OCI-LY7 (cell line): ENCODE results near the gene LRRK1. TPM values are rescaled to one million over a fixed set of nuclear protein-coding genes. Genes with fewer than 3 reads are reported as not detected.

ENCODE experiments used
- BruUV-seq: library from RNA; stranded (reverse); fragments of 400-500 nt; replicated peaks from 2 replicates; lab custom pipeline; 2021; lab: Mats Ljungman, UMichigan
- CTCF ChIA-PET: fragments of 300-600 bp; sonication (Branson Sonifier 250); formaldehyde crosslinking; loops from one replicate; lab custom pipeline; 2022; ENCODE audit warnings: antibody characterized with exemption; ENCODE audit not compliant: unreplicated experiment; lab: Charles Lee
- POLR2A ChIA-PET: fragments of 300-600 bp; sonication (Branson Sonifier 250); formaldehyde crosslinking; loops from one replicate; lab custom pipeline; 2022; ENCODE audit warnings: antibody characterized with exemption; lab: Charles Lee
- DNase-seq: peaks from one replicate; pipeline ENCODE4 v3.0.0-alpha.2; 2015; ENCODE audit warnings: low spot score
- H2AFZ ChIP-seq: fragments of 200-600 bp; sonication (generic), shearing (Covaris generic); 2 replicates; pipeline ENCODE4 v1.6.1; 2014; ENCODE audit warnings: mild to moderate bottlenecking, antibody characterized with exemption, low read length, moderate library complexity
- H3K27ac ChIP-seq: fragments of 200-600 bp; sonication (generic); 2 replicates; pipeline ENCODE4 v1.5.1; 2014; ENCODE audit warnings: mixed run types, low read depth, mild to moderate bottlenecking, moderate library complexity, low read length, inconsistent platforms; ENCODE audit not compliant: poor library complexity, severe bottlenecking
- H3K36me3 ChIP-seq: fragments of 200-600 bp; sonication (generic); 2 replicates; pipeline ENCODE4 v1.6.1; 2014; ENCODE audit warnings: mild to moderate bottlenecking, antibody characterized with exemption, low read length, moderate library complexity, mixed read lengths; ENCODE audit not compliant: insufficient read depth
- H3K4me1 ChIP-seq: fragments of 200-600 bp; sonication (generic); 2 replicates; pipeline ENCODE4 v1.5.1; 2014; ENCODE audit warnings: mild to moderate bottlenecking, low read length; ENCODE audit not compliant: insufficient read depth, poor library complexity, severe bottlenecking
- H3K4me2 ChIP-seq: fragments of 200-600 bp; sonication (generic); 2 replicates; pipeline ENCODE4 v1.6.1; 2014; ENCODE audit warnings: mild to moderate bottlenecking, low read length
- H3K4me3 ChIP-seq: fragments of 200-600 bp; sonication (generic); 2 replicates; pipeline ENCODE4 v1.5.1; 2014; ENCODE audit warnings: mild to moderate bottlenecking, low read depth, low read length; ENCODE audit not compliant: poor library complexity, severe bottlenecking
- H3K79me2 ChIP-seq: fragments of 200-600 bp; sonication (generic); 2 replicates; pipeline ENCODE4 v1.6.1; 2016; ENCODE audit warnings: low read depth, mild to moderate bottlenecking, low read length, moderate library complexity, mixed read lengths; ENCODE audit not compliant: insufficient read depth
- H3K9me2 ChIP-seq: fragments of 200-600 bp; sonication (generic); 2 replicates; pipeline ENCODE4 v1.6.1; 2016; ENCODE audit warnings: mild to moderate bottlenecking, low read length, mixed read lengths; ENCODE audit not compliant: insufficient read depth
- H3K9me3 ChIP-seq: fragments of 200-600 bp; sonication (generic); 2 replicates; pipeline ENCODE4 v1.6.1; 2014; ENCODE audit warnings: mild to moderate bottlenecking, mixed run types, low read length, mixed read lengths
- H4K20me1 ChIP-seq: fragments of 200-600 bp; sonication (generic); 2 replicates; pipeline ENCODE4 v1.6.1; 2014; ENCODE audit warnings: mild to moderate bottlenecking, antibody characterized with exemption, low read length, moderate library complexity, mixed read lengths; ENCODE audit not compliant: insufficient read depth
- CTCF ChIP-seq: fragments of 200-600 bp; sonication (generic); conservative IDR thresholded peaks from 2 replicates; pipeline ENCODE4 v1.5.1; 2014; ENCODE audit warnings: mild to moderate bottlenecking, antibody characterized with exemption, low read length, moderate library complexity, mixed read lengths
- EZH2phosphoT487 ChIP-seq: fragments of 200-600 bp; sonication (generic); IDR thresholded peaks from 2 replicates; pipeline ENCODE4 v1.6.1; 2018; ENCODE audit warnings: low read depth, borderline replicate concordance, mild to moderate bottlenecking, mixed run types, antibody characterized with exemption, low read length, moderate library complexity, mixed read lengths
- intact Hi-C: fragments of 100-400 bp; cut with micrococcal nuclease; formaldehyde crosslinking; loops from one replicate; pipeline ENCODE4 v1.10.0; 2022; ENCODE audit not compliant: unreplicated experiment
- total RNA-seq, 2 experiments: library from RNA; depleted of rRNA in 1 of 2; stranded (reverse); fragments of >200 nt in 1 of 2; shearing (Covaris generic) in 1 of 2; gene quantifications; 2 replicates each; pipeline ENCODE4 v1.2.3, GENCODE V29; 2014 to 2022

Gene LRRK1
- total RNA-seq, 2 experiments from 2014 or later, result 92.3 to 233 TPM

- Histone ChIP-seq H3K79me2 (peaks cover 86% of the 10 kb centered on the region), H4K20me1 (no peaks in the 10 kb centered on the region), H2AFZ (no peak overlapping the region), H3K9me2 (no peaks in the 10 kb centered on the region), H3K27ac (peak overlapping the region; percentile 99), H3K9me3 (peaks cover 3% of the 10 kb centered on the region; the same call in 1 of the 2 replicates), H3K36me3 (peaks cover 81% of the 10 kb centered on the region), H3K4me1 (peaks cover 99% of the 10 kb centered on the region), H3K4me3 (no peak overlapping the region), H3K4me2 (peak overlapping the region; percentile 94)
- ChIA-PET CTCF (interaction anchor here (1.5 kb wide), 1 partner anchor 17 kb away, joined by 3 read pairs; no protein-coding TSS in a partner anchor), POLR2A (interaction anchor here (0.7 to 6.2 kb wide), 5 partner anchors 7 to 1672 kb away, joined by 3 to 134 read pairs (median 3); partner anchors contain the start of gene LRRK1)
- BruUV-seq, result no TSS peak
- DNase-seq, result peak; percentile 53
- TF ChIP-seq CTCF, result peak; percentile 65
- TF ChIP-seq EZH2phosphoT487, result no peak
- intact Hi-C loops, result loop anchor here (5.0 kb wide), 2 partner anchors 726 to 1674 kb away; partner anchors contain the start of genes LRRC28 and TM2D3
Observed at GRCh38 chr15:100926258-100926657, 7.1 kb downstream of the LRRK1 start.

GRCh38 chr15:100926971-100927756 is 8.0 kb downstream of the LRRK1 start:
- peaks cover 85% of the 10 kb centered on the region for H3K79me2 ChIP-seq
- no peaks in the 10 kb centered on the region for H4K20me1 ChIP-seq
- intact Hi-C loops, result loop anchor here (5.0 kb wide), 2 partner anchors 725 to 1675 kb away; partner anchors contain the start of genes LRRC28 and TM2D3
- peak; percentile 96 for DNase-seq
- ChIA-PET POLR2A (interaction anchor here (0.6 to 6.2 kb wide), 10 partner anchors 8 to 1673 kb away, joined by 3 to 134 read pairs (median 3); partner anchors contain the start of gene LRRK1), CTCF (interaction anchor here (0.6 to 1.5 kb wide), 4 partner anchors 8 to 17 kb away, joined by 3 to 4 read pairs (median 4); partner anchors contain the start of gene LRRK1)
- peaks cover 99% of the 10 kb centered on the region for H3K4me1 ChIP-seq
- H2AFZ ChIP-seq, result no peak overlapping the region
- TF ChIP-seq EZH2phosphoT487 (no peak), CTCF (no peak)
- peaks cover 3% of the 10 kb centered on the region; the same call in 1 of the 2 replicates for H3K9me3 ChIP-seq
- no TSS peak for BruUV-seq
- no peaks in the 10 kb centered on the region for H3K9me2 ChIP-seq
- H3K27ac ChIP-seq, result peak overlapping the region; percentile 99
- H3K36me3 ChIP-seq, result peaks cover 85% of the 10 kb centered on the region
- peak overlapping the region; percentile 77 for H3K4me2 ChIP-seq
- H3K4me3 ChIP-seq, result peak overlapping the region; percentile 53
